HG03558 (cell line): ENCODE data around the gene RHBG.

Source experiments
- ATAC-seq: cut with Tn5 transposase; IDR thresholded peaks from one replicate; pipeline ENCODE4 v1.9.1; 2021; ENCODE audit warnings: moderate number of reproducible peaks; ENCODE audit not compliant: unreplicated experiment; ENCODE audit errors: extremely low read depth

The RHBG gene

GRCh38 chr1:156384658-156385057 lies 15.6 kb downstream of the RHBG start:
- ATAC-seq = no peak

GRCh38 chr1:156385534-156386031 lies 16.6 kb downstream of the RHBG start:
- no peak for ATAC-seq

GRCh38 chr1:156386134-156386901 lies 17.3 kb downstream of the RHBG start:
- no peak for ATAC-seq

GRCh38 chr1:156386949-156387869 lies 18.2 kb downstream of the RHBG start:
- ATAC-seq = no peak

GRCh38 chr1:156387870-156388173 lies 18.8 kb downstream of the RHBG start:
- no peak for ATAC-seq

- no peak for ATAC-seq
Observed at GRCh38 chr1:156388174-156389137, 19.4 kb downstream of the RHBG start.

GRCh38 chr1:156389311-156389710 lies 20.3 kb downstream of the RHBG start:
- ATAC-seq = no peak

- no peak for ATAC-seq
Observed at GRCh38 chr1:156390469-156391365, 21.7 kb downstream of the RHBG start.

GRCh38 chr1:156391366-156391677 lies 22.3 kb downstream of the RHBG start:
- no peak for ATAC-seq

- ATAC-seq = no peak
Observed at GRCh38 chr1:156391701-156392100, 22.7 kb downstream of the RHBG start.

- no peak for ATAC-seq
Observed at GRCh38 chr1:156392452-156392853, 23.4 kb downstream of the RHBG start.

- ATAC-seq = no peak
Observed at GRCh38 chr1:156393095-156393494, 24.1 kb downstream of the RHBG start.

- no peak for ATAC-seq
Observed at GRCh38 chr1:156394082-156394481, 25.1 kb downstream of the RHBG start.

GRCh38 chr1:156394835-156395461 lies 25.9 kb downstream of the RHBG start:
- ATAC-seq = no peak

GRCh38 chr1:156399355-156400125 lies 30.5 kb downstream of the RHBG start:
- no peak for ATAC-seq

GRCh38 chr1:156400191-156400935 lies 31.4 kb downstream of the RHBG start:
- ATAC-seq = no peak

- ATAC-seq = no peak
Observed at GRCh38 chr1:156401041-156401574, 32.1 kb downstream of the RHBG start.
